Naive thymus-derived CD4-positive, alpha-beta T cell (primary cell): ENCODE measurements around the gene KATNAL1. TPM values are rescaled to one million over a fixed set of nuclear protein-coding genes. Genes with fewer than 3 reads are reported as not detected.

ENCODE experiments used
- ATAC-seq: fragments of 150-1000 bp; cut with Tn5 transposase; 2 replicates; pipeline ENCODE4 v1.10.0; 2021; ENCODE audit warnings: mild to moderate bottlenecking, moderate library complexity
- CTCF ChIA-PET: fragments of 350-600 bp; sonication (Branson Sonifier 250); formaldehyde crosslinking; loops from one replicate; lab custom pipeline; 2021; ENCODE audit warnings: antibody characterized with exemption; lab: Charles Lee
- POLR2A ChIA-PET: fragments of 350-600 bp; sonication (Branson Sonifier 250); formaldehyde crosslinking; loops from one replicate; lab custom pipeline; 2021; ENCODE audit warnings: antibody characterized with exemption, inconsistent platforms; lab: Charles Lee
- DNase-seq, 9 donors: peaks; one replicate each; pipeline versions ENCODE4 v3.0.0 to v3.0.0-alpha.2; 2020 to 2022; ENCODE audit warnings: mixed read lengths in 1 of 9
- H3K27ac ChIP-seq: one replicate; pipeline ENCODE4 v1.7.0; 2013; ENCODE audit warnings: mild to moderate bottlenecking, low read depth, low read length, moderate library complexity
- H3K27me3 ChIP-seq, 2 donors: one replicate each; pipeline ENCODE4 v1.7.0; 2013; ENCODE audit warnings: low read length in 2 of 2, mild to moderate bottlenecking in 2 of 2, moderate library complexity in 2 of 2; ENCODE audit not compliant: control insufficient read depth in 2 of 2, insufficient read depth in 2 of 2
- H3K36me3 ChIP-seq, 3 experiments: 1 replicate in 2 of 3; 2 replicates in 1 of 3; pipeline ENCODE4 v1.7.0; 2013; ENCODE audit warnings: low read length in 3 of 3, mild to moderate bottlenecking in 3 of 3, moderate library complexity in 1 of 3; ENCODE audit not compliant: insufficient read depth in 3 of 3, control insufficient read depth in 2 of 3
- H3K4me1 ChIP-seq, 2 donors: one replicate each; pipeline ENCODE4 v1.7.0; 2013; ENCODE audit warnings: low read length in 2 of 2, mild to moderate bottlenecking in 2 of 2, moderate library complexity in 1 of 2; ENCODE audit not compliant: control insufficient read depth in 2 of 2, insufficient read depth in 2 of 2
- H3K4me3 ChIP-seq: 2 replicates; pipeline ENCODE4 v1.7.0; 2013; ENCODE audit warnings: mild to moderate bottlenecking, low read length
- H3K9me3 ChIP-seq, 3 experiments: 1 replicate in 2 of 3; 2 replicates in 1 of 3; pipeline ENCODE4 v1.7.0; 2013; ENCODE audit warnings: low read length in 3 of 3; ENCODE audit not compliant: control insufficient read depth in 2 of 3
- H3K27ac Mint-ChIP-seq, 9 donors: one replicate each; pipeline ENCODE4 v1.8.0; 2020 to 2022; ENCODE audit warnings: mixed read lengths in 9 of 9, mild to moderate bottlenecking in 8 of 9, moderate library complexity in 5 of 9, inconsistent platforms in 2 of 9
- H3K27me3 Mint-ChIP-seq, 5 donors: one replicate each; pipeline ENCODE4 v1.8.0; 2021 to 2022; ENCODE audit warnings: mixed read lengths in 5 of 5, mild to moderate bottlenecking in 1 of 5
- H3K36me3 Mint-ChIP-seq, 5 donors: one replicate each; pipeline ENCODE4 v1.8.0; 2020 to 2022; ENCODE audit warnings: mixed read lengths in 5 of 5, mild to moderate bottlenecking in 3 of 5, inconsistent platforms in 1 of 5
- H3K4me1 Mint-ChIP-seq, 7 donors: one replicate each; pipeline ENCODE4 v1.8.0; 2020 to 2022; ENCODE audit warnings: mixed read lengths in 7 of 7, mild to moderate bottlenecking in 3 of 7, inconsistent platforms in 1 of 7
- H3K4me3 Mint-ChIP-seq, 10 donors: one replicate each; pipeline ENCODE4 v1.8.0; 2020 to 2022; ENCODE audit warnings: mild to moderate bottlenecking in 10 of 10, mixed read lengths in 10 of 10, moderate library complexity in 6 of 10, inconsistent platforms in 2 of 10
- H3K9me3 Mint-ChIP-seq, 11 donors: one replicate each; pipeline ENCODE4 v1.8.0; 2020 to 2022; ENCODE audit warnings: mixed read lengths in 11 of 11, mild to moderate bottlenecking in 4 of 11, inconsistent platforms in 1 of 11, moderate library complexity in 1 of 11
- intact Hi-C, 2 donors: fragments of 100-400 bp; cut with micrococcal nuclease; formaldehyde crosslinking; loops; one replicate each; pipeline ENCODE4 v1.15.1; 2023
- polyA plus RNA-seq, 2 donors: library from polyadenylated mRNA; unstranded; fragments of 300-500 nt; fragmentation: Illumina TruSeq; gene quantifications; one replicate each; pipeline ENCODE4 v1.2.3, GENCODE V29; 2021
- total RNA-seq, 6 experiments: library from RNA in 5 of 6; stranded (reverse) in 5 of 6; gene quantifications; 1 replicate in 5 of 6; 2 replicates in 1 of 6; pipeline ENCODE4 v1.2.3 and lab custom pipeline; 2021 to 2026

Gene KATNAL1
- total and polyA plus RNA-seq, 7 experiments from 2014 or later: 0.25 to 16.8 (median 2.4) TPM

- ATAC-seq: no peak
- CTCF ChIA-PET: no interaction called here
Measured at GRCh38 chr13:30211745-30212144, 95.6 kb downstream of the KATNAL1 start.

GRCh38 chr13:30204564-30204963, 102.8 kb downstream of the KATNAL1 start:
- H3K4me1 ChIP-seq: peaks cover 0 to 3% of the 10 kb centered on the region in 2 donors
- Mint-ChIP-seq H3K4me1 (peaks cover 0 to 22% (median 17%) of the 10 kb centered on the region in 7 donors), H3K4me3 (no peak overlapping the region), H3K36me3 (peaks cover 0 to 16% (median 4%) of the 10 kb centered on the region in 5 donors), H3K27me3 (no peaks in the 10 kb centered on the region), H3K9me3 (no peaks in the 10 kb centered on the region), H3K27ac (no peak overlapping the region)
- no peak for DNase-seq
- intact Hi-C loops: no loop called here
- H3K9me3 ChIP-seq: no peaks in the 10 kb centered on the region
- no peak overlapping the region for H3K4me3 ChIP-seq
- no peaks in the 10 kb centered on the region for H3K27me3 ChIP-seq
- no peaks in the 10 kb centered on the region for H3K36me3 ChIP-seq
- H3K27ac ChIP-seq: no peak overlapping the region
- ATAC-seq: no peak
- ChIA-PET CTCF (interaction anchor here (0.5 kb wide), 1 partner anchor 251 kb away, joined by 5 read pairs; no protein-coding TSS in a partner anchor), POLR2A (no interaction called here)

More at GRCh38 chr13:30211745-30212144, 95.6 kb downstream of the KATNAL1 start:
- Mint-ChIP-seq H3K36me3 (peaks cover 0 to 46% (median 11%) of the 10 kb centered on the region in 5 donors), H3K9me3 (no peaks in the 10 kb centered on the region), H3K4me3 (no peak overlapping the region), H3K4me1 (peaks cover 0 to 26% (median 17%) of the 10 kb centered on the region in 7 donors), H3K27ac (no peak overlapping the region), H3K27me3 (no peaks in the 10 kb centered on the region)
- DNase-seq: no peak
- H3K36me3 ChIP-seq: no peaks in the 10 kb centered on the region
- H3K4me1 ChIP-seq: peaks cover 0 to 3% of the 10 kb centered on the region in 2 donors
- intact Hi-C loops: no loop called here
- H3K27me3 ChIP-seq: no peaks in the 10 kb centered on the region
- no peak overlapping the region for H3K4me3 ChIP-seq
- no peak overlapping the region for H3K27ac ChIP-seq
- no peaks in the 10 kb centered on the region for H3K9me3 ChIP-seq
- POLR2A ChIA-PET: no interaction called here

GRCh38 chr13:30196025-30196424, 111.3 kb downstream of the KATNAL1 start:
- no peak overlapping the region for H3K4me3 Mint-ChIP-seq
- intact Hi-C loops: no loop called here
- CTCF ChIA-PET: no interaction called here
- DNase-seq: no peak
- H3K36me3 ChIP-seq: no peaks in the 10 kb centered on the region
- no peaks in the 10 kb centered on the region for H3K9me3 Mint-ChIP-seq
- no peaks in the 10 kb centered on the region for H3K27me3 ChIP-seq
- no peak overlapping the region for H3K27ac ChIP-seq
- no peaks in the 10 kb centered on the region for H3K4me1 ChIP-seq
- no peak overlapping the region for H3K4me3 ChIP-seq
- H3K4me1 Mint-ChIP-seq: no peaks in the 10 kb centered on the region
- H3K9me3 ChIP-seq: no peaks in the 10 kb centered on the region
- POLR2A ChIA-PET: no interaction called here
- H3K27me3 Mint-ChIP-seq: no peaks in the 10 kb centered on the region
- peaks cover 0 to 7% (median 0%) of the 10 kb centered on the region in 5 donors for H3K36me3 Mint-ChIP-seq
- ATAC-seq: no peak
- H3K27ac Mint-ChIP-seq: peak overlapping the region in 1 of 9 donors; percentile 26

- Mint-ChIP-seq H3K4me1 (no peaks in the 10 kb centered on the region), H3K27me3 (no peaks in the 10 kb centered on the region), H3K27ac (peak overlapping the region in 1 of 9 donors; percentile 65), H3K9me3 (no peaks in the 10 kb centered on the region), H3K4me3 (no peak overlapping the region), H3K36me3 (peaks cover 0 to 8% (median 0%) of the 10 kb centered on the region in 5 donors)
- no peaks in the 10 kb centered on the region for H3K36me3 ChIP-seq
- no peaks in the 10 kb centered on the region for H3K27me3 ChIP-seq
- H3K4me1 ChIP-seq: no peaks in the 10 kb centered on the region
- no peak overlapping the region for H3K27ac ChIP-seq
- CTCF ChIA-PET: no interaction called here
- intact Hi-C loops: no loop called here
- POLR2A ChIA-PET: interaction anchor here (0.6 kb wide), 1 partner anchor 332 kb away, joined by 3 read pairs; no protein-coding TSS in a partner anchor
- DNase-seq (no peak), ATAC-seq (no peak)
- no peak overlapping the region for H3K4me3 ChIP-seq
- H3K9me3 ChIP-seq: no peaks in the 10 kb centered on the region
Measured at GRCh38 chr13:30194906-30195305, 112.4 kb downstream of the KATNAL1 start.

GRCh38 chr13:30193279-30194234, 113.8 kb downstream of the KATNAL1 start:
- POLR2A ChIA-PET: no interaction called here
- Histone ChIP-seq H3K36me3 (no peaks in the 10 kb centered on the region), H3K9me3 (no peaks in the 10 kb centered on the region), H3K27ac (no peak overlapping the region), H3K27me3 (no peaks in the 10 kb centered on the region), H3K4me3 (no peak overlapping the region), H3K4me1 (no peaks in the 10 kb centered on the region)
- Mint-ChIP-seq H3K4me1 (no peaks in the 10 kb centered on the region), H3K36me3 (peaks cover 0 to 8% (median 0%) of the 10 kb centered on the region in 5 donors), H3K27ac (peak overlapping the region in 1 of 9 donors; percentile 38), H3K27me3 (no peaks in the 10 kb centered on the region), H3K4me3 (no peak overlapping the region), H3K9me3 (no peaks in the 10 kb centered on the region)
- DNase-seq (no peak), ATAC-seq (no peak)
- CTCF ChIA-PET: no interaction called here
- intact Hi-C loops: no loop called here

GRCh38 chr13:30192320-30193093, 114.8 kb downstream of the KATNAL1 start:
- no peak for ATAC-seq
- Histone ChIP-seq H3K4me1 (no peaks in the 10 kb centered on the region), H3K4me3 (no peak overlapping the region), H3K27me3 (no peaks in the 10 kb centered on the region), H3K27ac (no peak overlapping the region), H3K36me3 (no peaks in the 10 kb centered on the region), H3K9me3 (no peaks in the 10 kb centered on the region)
- ChIA-PET POLR2A (interaction anchor here (0.7 kb wide), 1 partner anchor 18 kb away, joined by 4 read pairs; no protein-coding TSS in a partner anchor), CTCF (no interaction called here)
- intact Hi-C loops: no loop called here
- H3K27me3 Mint-ChIP-seq: no peaks in the 10 kb centered on the region
- no peak overlapping the region for H3K27ac Mint-ChIP-seq
- H3K4me1 Mint-ChIP-seq: no peaks in the 10 kb centered on the region
- H3K4me3 Mint-ChIP-seq: no peak overlapping the region
- DNase-seq: no peak
- no peaks in the 10 kb centered on the region for H3K9me3 Mint-ChIP-seq
- H3K36me3 Mint-ChIP-seq: peaks cover 0 to 5% (median 0%) of the 10 kb centered on the region in 5 donors
